HepG2 (cell line): ENCODE measurements around the gene B9D2. TPM values are rescaled to one million over a fixed set of nuclear protein-coding genes. Genes with fewer than 3 reads are reported as not detected.

ENCODE experiments used
- ATM ChIP-seq: fragments of 450-650 bp; IDR thresholded peaks from 2 replicates; pipeline ENCODE4 v1.7.1; 2017; ENCODE audit warnings: mild to moderate bottlenecking, borderline replicate concordance
- ELF3 ChIP-seq: IDR thresholded peaks from 2 replicates; pipeline ENCODE4 v1.6.1; 2016; ENCODE audit warnings: missing genetic modification reagents, missing compliant biosample characterization
- HNRNPLL ChIP-seq: fragments of 200-400 bp; formaldehyde crosslinking; IDR thresholded peaks from 2 replicates; pipeline ENCODE4 v1.6.1; 2017; ENCODE audit warnings: mild to moderate bottlenecking, low read depth, low read length; ENCODE audit not compliant: poor library complexity, severe bottlenecking
- JDP2 ChIP-seq: sonication (generic); formaldehyde crosslinking; IDR thresholded peaks from 2 replicates; pipeline ENCODE4 v1.8.1; 2022; ENCODE audit warnings: missing genetic modification reagents, borderline replicate concordance
- JUND ChIP-seq: sonication (generic); formaldehyde crosslinking; IDR thresholded peaks from 2 replicates; pipeline ENCODE4 v1.8.0; 2022; ENCODE audit warnings: mild to moderate bottlenecking, missing genetic modification reagents
- MXI1 ChIP-seq: IDR thresholded peaks from 3 replicates; pipeline ENCODE4 v1.6.1; 2012; ENCODE audit warnings: low read depth, low read length, inconsistent platforms, borderline replicate concordance
- MZF1 ChIP-seq: sonication (generic); formaldehyde crosslinking; IDR thresholded peaks from 2 replicates; pipeline ENCODE4 v1.8.1; 2023; ENCODE audit warnings: mild to moderate bottlenecking, missing genetic modification reagents, borderline replicate concordance
- NCOA2 ChIP-seq: sonication (generic); formaldehyde crosslinking; IDR thresholded peaks from 2 replicates; pipeline ENCODE4 v1.8.0; 2022; ENCODE audit warnings: inconsistent platforms
- NR3C1 ChIP-seq: sonication (generic); formaldehyde crosslinking; IDR thresholded peaks from 2 replicates; pipeline ENCODE4 v1.4.0; 2020; ENCODE audit warnings: missing genetic modification reagents
- REPIN1 ChIP-seq: sonication (generic); formaldehyde crosslinking; IDR thresholded peaks from 2 replicates; pipeline ENCODE4 v1.8.0; 2022; ENCODE audit warnings: missing genetic modification reagents, low read depth, mild to moderate bottlenecking, borderline replicate concordance
- SP4 ChIP-seq: sonication (generic); formaldehyde crosslinking; IDR thresholded peaks from 2 replicates; pipeline ENCODE4 v1.8.1; 2023; ENCODE audit warnings: mild to moderate bottlenecking, missing genetic modification reagents
- ZC3H13 ChIP-seq: sonication (generic); formaldehyde crosslinking; IDR thresholded peaks from 2 replicates; pipeline ENCODE4 v1.8.1; 2023; ENCODE audit warnings: mild to moderate bottlenecking, missing genetic modification reagents, moderate library complexity
- ZNF282 ChIP-seq: fragments of 450-650 bp; IDR thresholded peaks from 2 replicates; pipeline ENCODE4 v1.6.1; 2018; ENCODE audit not compliant: partially characterized antibody
- ZNF468 ChIP-seq: sonication (generic); formaldehyde crosslinking; IDR thresholded peaks from 2 replicates; pipeline ENCODE4 v1.8.0; 2022; ENCODE audit warnings: mild to moderate bottlenecking, moderate library complexity, missing genetic modification reagents
- ZNF615 ChIP-seq: sonication (generic); formaldehyde crosslinking; IDR thresholded peaks from 2 replicates; pipeline ENCODE4 v1.5.0; 2020; ENCODE audit warnings: mild to moderate bottlenecking, missing genetic modification reagents, borderline replicate concordance
- ZNF670 ChIP-seq: sonication (generic); formaldehyde crosslinking; IDR thresholded peaks from 2 replicates; pipeline ENCODE4 v1.8.0; 2022; ENCODE audit warnings: mild to moderate bottlenecking, missing genetic modification reagents, borderline replicate concordance
- ZNF766 ChIP-seq: sonication (generic); formaldehyde crosslinking; IDR thresholded peaks from 2 replicates; pipeline ENCODE4 v1.5.0; 2020; ENCODE audit warnings: missing genetic modification reagents, borderline replicate concordance
- ZNF768 ChIP-seq: sonication (generic); formaldehyde crosslinking; IDR thresholded peaks from 2 replicates; pipeline ENCODE4 v1.4.0; 2020; ENCODE audit warnings: missing genetic modification reagents
- polyA plus RNA-seq, 8 experiments: library from polyadenylated mRNA; depleted of rRNA in 3 of 8; stranded (reverse) in 7 of 8; unstranded in 1 of 8; fragments of >200 nt; fragmentation: Illumina TruSeq in 4 of 8; extraction: Trizol in 4 of 8; gene quantifications; 2 replicates each; pipeline versions ENCODE4 v1.2.1 to v1.2.3, GENCODE V29; 2011 to 2016; ENCODE audit warnings: low read depth in 4 of 8, missing spikeins in 1 of 8, mixed read lengths in 1 of 8; ENCODE audit not compliant: insufficient read depth in 1 of 8
- total RNA-seq, 5 experiments: library from RNA; depleted of rRNA; stranded (reverse); fragments of >200 nt; fragmentation: Illumina TruSeq; extraction: Trizol; gene quantifications; 2 replicates each; pipeline ENCODE4 v1.2.3, GENCODE V29; 2016; ENCODE audit warnings: low read depth in 1 of 5
- TF ChIP-seq, protein P1 (sequence below): sonication (generic); formaldehyde crosslinking; IDR thresholded peaks from 2 replicates; pipeline ENCODE4 v1.4.0; 2020; ENCODE audit warnings: low read depth, mild to moderate bottlenecking, missing genetic modification reagents
- TF ChIP-seq, protein P2 (sequence below): sonication (generic); formaldehyde crosslinking; conservative IDR thresholded peaks from 2 replicates; pipeline ENCODE4 v1.4.0; 2020; ENCODE audit warnings: mild to moderate bottlenecking, missing genetic modification reagents, moderate library complexity
- TF ChIP-seq, protein P3 (sequence below): sonication (generic); formaldehyde crosslinking; IDR thresholded peaks from 2 replicates; pipeline ENCODE4 v1.4.0; 2020; ENCODE audit warnings: missing genetic modification reagents, borderline replicate concordance

The B9D2 gene
- total and polyA plus RNA-seq, 2 of the 13 experiments (the other 11 are each of a cell fraction or from before 2014, with no cell fraction given), result 3.1 to 4.4 TPM

DNA sequence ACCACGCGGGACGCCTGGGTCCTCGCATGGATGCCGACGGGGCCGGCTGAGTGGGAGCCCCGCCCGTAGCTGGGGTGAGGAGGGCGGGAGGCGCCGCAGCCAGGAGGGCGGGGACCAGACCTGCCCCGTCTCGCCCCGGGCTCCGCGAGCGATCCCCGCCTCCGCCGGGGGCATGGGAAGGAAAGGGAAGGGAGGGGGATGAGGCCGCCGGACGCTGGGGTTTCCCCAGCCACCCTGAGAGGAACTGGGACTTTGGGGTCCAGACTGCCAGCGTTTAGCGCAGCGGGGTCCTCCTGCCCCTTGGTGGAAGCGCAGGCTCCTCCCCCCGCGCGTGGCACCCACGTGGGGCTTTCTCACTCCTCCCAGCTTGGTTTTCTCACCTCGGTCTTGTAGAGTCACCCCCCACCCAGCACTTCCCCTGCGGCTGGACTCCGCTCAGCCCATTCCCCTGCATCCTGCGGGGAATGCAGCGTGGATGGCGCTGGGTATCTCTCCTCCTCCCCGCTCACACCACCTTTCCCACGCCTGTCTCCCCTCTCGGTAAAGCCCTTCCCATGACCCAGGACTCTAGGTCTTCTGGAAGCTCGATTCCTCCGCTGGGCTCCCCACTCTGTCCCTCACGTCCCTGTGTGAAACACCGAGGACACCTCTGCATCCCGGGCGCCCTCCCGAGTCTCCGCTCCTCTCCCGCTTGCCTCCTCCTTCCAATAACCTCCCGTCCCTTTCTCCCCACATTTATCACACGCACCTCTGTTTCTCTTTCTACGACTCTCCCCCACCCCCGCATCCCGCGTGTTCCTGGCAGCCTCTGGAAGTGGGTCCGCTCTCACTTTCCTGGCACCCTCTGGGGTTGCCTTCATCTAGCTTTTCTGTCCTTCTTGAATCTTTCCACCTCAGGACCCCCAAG lies 12.4 kb downstream of the B9D2 start (continued):
- TF ChIP-seq ZNF766 (CRISPR knock-in tag) (no peak), SP4 (CRISPR knock-in tag) (0 out of 2 replicates have a peak, but pooled peaks have one; percentile 43), ZNF468 (CRISPR knock-in tag) (no peak), MZF1 (CRISPR knock-in tag) (no peak), ZNF282 (no peak), ELF3 (CRISPR knock-in tag) (no peak), JUND (no peak), NCOA2 (CRISPR knock-in tag) (no peak), REPIN1 (CRISPR knock-in tag) (no peak), JDP2 (no peak), ZNF615 (CRISPR knock-in tag) (no peak), MXI1 (no peak), ZNF768 (CRISPR knock-in tag) (no peak), HNRNPLL (peak; percentile 29), ATM (no peak), ZC3H13 (CRISPR knock-in tag) (peak; percentile 39; the same call in 1 of the 2 replicates), ZNF670 (0 out of 2 replicates have a peak, but pooled peaks have one; percentile 30), NR3C1 (CRISPR knock-in tag) (no peak)
- TF ChIP-seq, protein P1, sequence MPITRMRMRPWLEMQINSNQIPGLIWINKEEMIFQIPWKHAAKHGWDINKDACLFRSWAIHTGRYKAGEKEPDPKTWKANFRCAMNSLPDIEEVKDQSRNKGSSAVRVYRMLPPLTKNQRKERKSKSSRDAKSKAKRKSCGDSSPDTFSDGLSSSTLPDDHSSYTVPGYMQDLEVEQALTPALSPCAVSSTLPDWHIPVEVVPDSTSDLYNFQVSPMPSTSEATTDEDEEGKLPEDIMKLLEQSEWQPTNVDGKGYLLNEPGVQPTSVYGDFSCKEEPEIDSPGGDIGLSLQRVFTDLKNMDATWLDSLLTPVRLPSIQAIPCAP (CRISPR knock-in tag), result no peak
- TF ChIP-seq, protein P2, sequence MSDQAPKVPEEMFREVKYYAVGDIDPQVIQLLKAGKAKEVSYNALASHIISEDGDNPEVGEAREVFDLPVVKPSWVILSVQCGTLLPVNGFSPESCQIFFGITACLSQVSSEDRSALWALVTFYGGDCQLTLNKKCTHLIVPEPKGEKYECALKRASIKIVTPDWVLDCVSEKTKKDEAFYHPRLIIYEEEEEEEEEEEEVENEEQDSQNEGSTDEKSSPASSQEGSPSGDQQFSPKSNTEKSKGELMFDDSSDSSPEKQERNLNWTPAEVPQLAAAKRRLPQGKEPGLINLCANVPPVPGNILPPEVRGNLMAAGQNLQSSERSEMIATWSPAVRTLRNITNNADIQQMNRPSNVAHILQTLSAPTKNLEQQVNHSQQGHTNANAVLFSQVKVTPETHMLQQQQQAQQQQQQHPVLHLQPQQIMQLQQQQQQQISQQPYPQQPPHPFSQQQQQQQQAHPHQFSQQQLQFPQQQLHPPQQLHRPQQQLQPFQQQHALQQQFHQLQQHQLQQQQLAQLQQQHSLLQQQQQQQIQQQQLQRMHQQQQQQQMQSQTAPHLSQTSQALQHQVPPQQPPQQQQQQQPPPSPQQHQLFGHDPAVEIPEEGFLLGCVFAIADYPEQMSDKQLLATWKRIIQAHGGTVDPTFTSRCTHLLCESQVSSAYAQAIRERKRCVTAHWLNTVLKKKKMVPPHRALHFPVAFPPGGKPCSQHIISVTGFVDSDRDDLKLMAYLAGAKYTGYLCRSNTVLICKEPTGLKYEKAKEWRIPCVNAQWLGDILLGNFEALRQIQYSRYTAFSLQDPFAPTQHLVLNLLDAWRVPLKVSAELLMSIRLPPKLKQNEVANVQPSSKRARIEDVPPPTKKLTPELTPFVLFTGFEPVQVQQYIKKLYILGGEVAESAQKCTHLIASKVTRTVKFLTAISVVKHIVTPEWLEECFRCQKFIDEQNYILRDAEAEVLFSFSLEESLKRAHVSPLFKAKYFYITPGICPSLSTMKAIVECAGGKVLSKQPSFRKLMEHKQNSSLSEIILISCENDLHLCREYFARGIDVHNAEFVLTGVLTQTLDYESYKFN (CRISPR knock-in tag), result no peak
- TF ChIP-seq, protein P3, sequence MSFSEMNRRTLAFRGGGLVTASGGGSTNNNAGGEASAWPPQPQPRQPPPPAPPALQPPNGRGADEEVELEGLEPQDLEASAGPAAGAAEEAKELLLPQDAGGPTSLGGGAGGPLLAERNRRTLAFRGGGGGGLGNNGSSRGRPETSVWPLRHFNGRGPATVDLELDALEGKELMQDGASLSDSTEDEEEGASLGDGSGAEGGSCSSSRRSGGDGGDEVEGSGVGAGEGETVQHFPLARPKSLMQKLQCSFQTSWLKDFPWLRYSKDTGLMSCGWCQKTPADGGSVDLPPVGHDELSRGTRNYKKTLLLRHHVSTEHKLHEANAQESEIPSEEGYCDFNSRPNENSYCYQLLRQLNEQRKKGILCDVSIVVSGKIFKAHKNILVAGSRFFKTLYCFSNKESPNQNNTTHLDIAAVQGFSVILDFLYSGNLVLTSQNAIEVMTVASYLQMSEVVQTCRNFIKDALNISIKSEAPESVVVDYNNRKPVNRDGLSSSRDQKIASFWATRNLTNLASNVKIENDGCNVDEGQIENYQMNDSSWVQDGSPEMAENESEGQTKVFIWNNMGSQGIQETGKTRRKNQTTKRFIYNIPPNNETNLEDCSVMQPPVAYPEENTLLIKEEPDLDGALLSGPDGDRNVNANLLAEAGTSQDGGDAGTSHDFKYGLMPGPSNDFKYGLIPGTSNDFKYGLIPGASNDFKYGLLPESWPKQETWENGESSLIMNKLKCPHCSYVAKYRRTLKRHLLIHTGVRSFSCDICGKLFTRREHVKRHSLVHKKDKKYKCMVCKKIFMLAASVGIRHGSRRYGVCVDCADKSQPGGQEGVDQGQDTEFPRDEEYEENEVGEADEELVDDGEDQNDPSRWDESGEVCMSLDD (CRISPR knock-in tag), result no peak
